ENCODE measurements around the gene DNM2.

DNA sequence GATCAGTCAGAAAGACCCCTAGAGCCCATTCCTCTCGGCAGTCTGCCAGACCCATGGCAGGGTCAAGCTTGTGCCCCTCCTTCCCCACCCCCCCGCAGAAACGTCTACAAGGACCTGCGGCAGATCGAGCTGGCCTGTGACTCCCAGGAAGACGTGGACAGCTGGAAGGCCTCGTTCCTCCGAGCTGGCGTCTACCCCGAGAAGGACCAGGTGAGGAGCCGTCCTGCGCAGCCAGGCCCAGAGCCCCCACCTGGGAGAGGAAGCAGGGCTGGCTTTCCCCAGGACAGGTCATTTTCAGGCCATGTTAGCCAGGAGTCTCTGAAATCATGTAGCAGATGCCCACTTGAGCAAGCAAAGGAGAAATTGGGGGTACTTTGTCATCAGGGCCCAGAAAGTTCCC lies 105.8 kb downstream of the DNM2 start:
- TF ChIP-seq, protein P1, sequence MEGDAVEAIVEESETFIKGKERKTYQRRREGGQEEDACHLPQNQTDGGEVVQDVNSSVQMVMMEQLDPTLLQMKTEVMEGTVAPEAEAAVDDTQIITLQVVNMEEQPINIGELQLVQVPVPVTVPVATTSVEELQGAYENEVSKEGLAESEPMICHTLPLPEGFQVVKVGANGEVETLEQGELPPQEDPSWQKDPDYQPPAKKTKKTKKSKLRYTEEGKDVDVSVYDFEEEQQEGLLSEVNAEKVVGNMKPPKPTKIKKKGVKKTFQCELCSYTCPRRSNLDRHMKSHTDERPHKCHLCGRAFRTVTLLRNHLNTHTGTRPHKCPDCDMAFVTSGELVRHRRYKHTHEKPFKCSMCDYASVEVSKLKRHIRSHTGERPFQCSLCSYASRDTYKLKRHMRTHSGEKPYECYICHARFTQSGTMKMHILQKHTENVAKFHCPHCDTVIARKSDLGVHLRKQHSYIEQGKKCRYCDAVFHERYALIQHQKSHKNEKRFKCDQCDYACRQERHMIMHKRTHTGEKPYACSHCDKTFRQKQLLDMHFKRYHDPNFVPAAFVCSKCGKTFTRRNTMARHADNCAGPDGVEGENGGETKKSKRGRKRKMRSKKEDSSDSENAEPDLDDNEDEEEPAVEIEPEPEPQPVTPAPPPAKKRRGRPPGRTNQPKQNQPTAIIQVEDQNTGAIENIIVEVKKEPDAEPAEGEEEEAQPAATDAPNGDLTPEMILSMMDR (IDR thresholded peaks at IDR 0.05; ENCODE audit: low read length) = no peak
- TF ChIP-seq EZH2phosphoT487 (IDR thresholded peaks at IDR 0.05; ENCODE audit: low read length) = no peak
